NT2/D1 (cell line): ENCODE data around the gene OBSCN.

Experiments
- DNase-seq: peaks from one replicate; pipeline ENCODE4 v3.0.0-alpha.2; 2011; ENCODE audit warnings: low read depth, low spot score
- H3K27me3 ChIP-seq: 2 replicates; pipeline ENCODE4 v1.6.0; 2011; ENCODE audit warnings: mild to moderate bottlenecking; ENCODE audit not compliant: insufficient read length, insufficient read depth
- H3K36me3 ChIP-seq: 2 replicates; pipeline ENCODE4 v1.6.1; 2011; ENCODE audit warnings: mild to moderate bottlenecking, low read length, mixed read lengths; ENCODE audit not compliant: insufficient read depth, insufficient read length
- H3K4me1 ChIP-seq: 2 replicates; pipeline ENCODE4 v1.5.1; 2011; ENCODE audit not compliant: insufficient read depth, insufficient read length
- H3K4me3 ChIP-seq: 2 replicates; pipeline ENCODE4 v1.5.1; 2011; ENCODE audit warnings: low read depth; ENCODE audit not compliant: insufficient read length
- H3K9ac ChIP-seq: 2 replicates; pipeline ENCODE4 v1.6.0; 2011; ENCODE audit warnings: low read depth; ENCODE audit not compliant: insufficient read length
- H3K9me3 ChIP-seq: 2 replicates; pipeline ENCODE4 v1.5.1; 2011; ENCODE audit warnings: mild to moderate bottlenecking, low read length; ENCODE audit not compliant: insufficient read depth
- SUZ12 ChIP-seq: IDR thresholded peaks from 2 replicates; pipeline ENCODE4 v1.6.1; 2011; ENCODE audit not compliant: insufficient read length, insufficient read depth; ENCODE audit errors: extremely low read depth
- YY1 ChIP-seq: IDR thresholded peaks from 2 replicates; pipeline ENCODE4 v1.6.1; 2011; ENCODE audit not compliant: insufficient read length, insufficient read depth
- ZNF274 ChIP-seq: IDR thresholded peaks from 2 replicates; pipeline ENCODE4 v1.6.1; 2011; ENCODE audit warnings: mild to moderate bottlenecking, low read depth, low read length

The OBSCN gene

GRCh38 chr1:228161866-228162265, 46.0 kb upstream of the OBSCN start:
- Histone ChIP-seq H3K9me3 (no peaks in the 10 kb centered on the region), H3K36me3 (peaks cover 10% of the 10 kb centered on the region), H3K27me3 (no peaks in the 10 kb centered on the region), H3K4me3 (no peak overlapping the region), H3K4me1 (peaks cover 28% of the 10 kb centered on the region), H3K9ac (peak overlapping the region; percentile 71)
- TF ChIP-seq SUZ12 (no peak), ZNF274 (no peak), YY1 (no peak)
- DNase-seq: no peak

- Histone ChIP-seq H3K36me3 (peaks cover 10% of the 10 kb centered on the region), H3K9me3 (no peaks in the 10 kb centered on the region), H3K27me3 (no peaks in the 10 kb centered on the region), H3K9ac (peak overlapping the region; percentile 71), H3K4me3 (no peak overlapping the region), H3K4me1 (peaks cover 28% of the 10 kb centered on the region)
- DNase-seq: no peak
- no peak for TF ChIP-seq SUZ12
- TF ChIP-seq YY1: no peak
- no peak for TF ChIP-seq ZNF274
Measured at GRCh38 chr1:228162286-228163006, 45.4 kb upstream of the OBSCN start.

- DNase-seq: no peak
- peak overlapping the region; percentile 71 for H3K9ac ChIP-seq
- H3K4me1 ChIP-seq: peaks cover 28% of the 10 kb centered on the region
- TF ChIP-seq ZNF274 (no peak), YY1 (no peak), SUZ12 (no peak)
- no peaks in the 10 kb centered on the region for H3K27me3 ChIP-seq
- no peaks in the 10 kb centered on the region for H3K9me3 ChIP-seq
- no peak overlapping the region for H3K4me3 ChIP-seq
- H3K36me3 ChIP-seq: peaks cover 10% of the 10 kb centered on the region
Measured at GRCh38 chr1:228163007-228163753, 44.7 kb upstream of the OBSCN start.

GRCh38 chr1:228163776-228164519, 43.9 kb upstream of the OBSCN start:
- DNase-seq: no peak
- H3K9me3 ChIP-seq: no peaks in the 10 kb centered on the region
- H3K9ac ChIP-seq: peak overlapping the region; percentile 71
- TF ChIP-seq ZNF274: no peak
- TF ChIP-seq SUZ12: no peak
- no peak for TF ChIP-seq YY1
- H3K27me3 ChIP-seq: no peaks in the 10 kb centered on the region
- H3K4me1 ChIP-seq: peaks cover 28% of the 10 kb centered on the region
- H3K4me3 ChIP-seq: no peak overlapping the region
- H3K36me3 ChIP-seq: peaks cover 10% of the 10 kb centered on the region

GRCh38 chr1:228164561-228165371, 43.1 kb upstream of the OBSCN start:
- Histone ChIP-seq H3K4me3 (peak overlapping the region; percentile 71), H3K9ac (peak overlapping the region; percentile 89), H3K27me3 (no peaks in the 10 kb centered on the region), H3K9me3 (no peaks in the 10 kb centered on the region), H3K36me3 (peaks cover 14% of the 10 kb centered on the region), H3K4me1 (peaks cover 28% of the 10 kb centered on the region)
- no peak for TF ChIP-seq ZNF274
- TF ChIP-seq YY1: no peak
- DNase-seq: no peak

- H3K4me3 ChIP-seq: peak within 1 kb of the TSS; percentile 89
- no peaks in the 10 kb centered on the region for H3K27me3 ChIP-seq
- TF ChIP-seq SUZ12 (no peak), ZNF274 (no peak), YY1 (peak; percentile 73)
- peaks cover 28% of the 10 kb centered on the region for H3K4me1 ChIP-seq
- no peaks in the 10 kb centered on the region for H3K9me3 ChIP-seq
- DNase-seq: peak; percentile 99
- peaks cover 14% of the 10 kb centered on the region for H3K36me3 ChIP-seq
- H3K9ac ChIP-seq: peak within 1 kb of the TSS; percentile 98
Measured at GRCh38 chr1:228165372-228166169, 42.3 kb upstream of the OBSCN start, which contains the start of gene IBA57. Gene IBA57, plus strand, starts transcription at chr1:228165804. Its CDS starts 13 bp downstream, at chr1:228165817.
